Mesenchymal stem cell (in vitro differentiated cells and primary cell): Measurements from ENCODE around the gene BICRA.
"Not testable (repeated sequence)": the region's sequence is repeated elsewhere in the genome, so short reads cannot be mapped to it uniquely, and the experiment has no call there.

Experiments
- DNase-seq: peaks from one replicate; pipeline ENCODE4 v3.0.0-alpha.2; 2013
- H2AFZ ChIP-seq: one replicate; pipeline ENCODE4 v1.6.1; 2013; ENCODE audit warnings: low read depth, mild to moderate bottlenecking, control low read depth, inconsistent platforms, low read length, moderate library complexity
- H2AK5ac ChIP-seq: 2 replicates; pipeline ENCODE4 v1.6.1; 2013; ENCODE audit warnings: low read length, moderate library complexity, mild to moderate bottlenecking, inconsistent platforms; ENCODE audit not compliant: severe bottlenecking
- H2BK120ac ChIP-seq: one replicate; pipeline ENCODE4 v1.6.1; 2013; ENCODE audit warnings: low read depth, mild to moderate bottlenecking, inconsistent platforms, low read length, moderate library complexity
- H2BK12ac ChIP-seq, 2 experiments: one replicate each; pipeline ENCODE4 v1.6.1; 2013; ENCODE audit warnings: inconsistent platforms in 2 of 2, low read length in 2 of 2, mild to moderate bottlenecking in 2 of 2, moderate library complexity in 2 of 2, control low read depth in 1 of 2
- H2BK15ac ChIP-seq: one replicate; pipeline ENCODE4 v1.6.1; 2013; ENCODE audit warnings: mild to moderate bottlenecking, low read depth, inconsistent platforms; ENCODE audit not compliant: poor library complexity, severe bottlenecking
- H2BK5ac ChIP-seq: 2 replicates; pipeline ENCODE4 v1.6.1; 2013; ENCODE audit warnings: low read depth, mild to moderate bottlenecking, low read length, control low read depth, inconsistent platforms; ENCODE audit not compliant: poor library complexity, severe bottlenecking
- H3K14ac ChIP-seq, 2 experiments: one replicate each; pipeline ENCODE4 v1.6.1; 2013; ENCODE audit warnings: inconsistent platforms in 2 of 2, low read length in 2 of 2, control low read depth in 1 of 2, mild to moderate bottlenecking in 1 of 2, moderate library complexity in 1 of 2
- H3K18ac ChIP-seq, 2 experiments: one replicate each; pipeline ENCODE4 v1.6.1; 2013; ENCODE audit warnings: inconsistent platforms in 2 of 2, low read length in 2 of 2, control low read depth in 1 of 2, low read depth in 1 of 2, mild to moderate bottlenecking in 1 of 2
- H3K23ac ChIP-seq, 2 experiments: one replicate each; pipeline ENCODE4 v1.6.1; 2013; ENCODE audit warnings: inconsistent platforms in 2 of 2, low read length in 2 of 2, mild to moderate bottlenecking in 2 of 2, moderate library complexity in 2 of 2, control low read depth in 1 of 2
- H3K27ac ChIP-seq: 2 replicates; pipeline ENCODE4 v1.5.1; 2013; ENCODE audit warnings: mild to moderate bottlenecking, moderate library complexity, low read length, control low read depth, inconsistent platforms; ENCODE audit not compliant: poor library complexity, severe bottlenecking
- H3K27me3 ChIP-seq, 2 experiments: 2 replicates each; pipeline versions ENCODE4 v1.6.1 to v1.7.0; 2013; ENCODE audit warnings: low read length in 2 of 2, mild to moderate bottlenecking in 2 of 2, moderate library complexity in 2 of 2, control low read depth in 1 of 2, inconsistent platforms in 1 of 2; ENCODE audit not compliant: control insufficient read depth in 1 of 2, insufficient read depth in 1 of 2
- H3K36me3 ChIP-seq, 2 experiments: 2 replicates each; pipeline versions ENCODE4 v1.6.1 to v1.7.0; 2013; ENCODE audit warnings: low read length in 2 of 2, control low read depth in 1 of 2, inconsistent platforms in 1 of 2, low read depth in 1 of 2, mild to moderate bottlenecking in 1 of 2; ENCODE audit not compliant: insufficient read depth in 2 of 2, control insufficient read depth in 1 of 2
- H3K4ac ChIP-seq, 2 experiments: one replicate each; pipeline ENCODE4 v1.6.1; 2013; ENCODE audit warnings: inconsistent platforms in 2 of 2, low read length in 2 of 2, mild to moderate bottlenecking in 2 of 2, moderate library complexity in 2 of 2, control low read depth in 1 of 2, low read depth in 1 of 2
- H3K4me1 ChIP-seq: 2 replicates; pipeline ENCODE4 v1.6.1; 2013; ENCODE audit warnings: low read depth, low read length, control low read depth; ENCODE audit not compliant: control insufficient read depth, insufficient read depth
- H3K4me2 ChIP-seq: 2 replicates; pipeline ENCODE4 v1.6.1; 2013; ENCODE audit warnings: low read length, mild to moderate bottlenecking, inconsistent platforms; ENCODE audit not compliant: poor library complexity, severe bottlenecking
- H3K4me3 ChIP-seq, 2 experiments: 2 replicates each; pipeline versions ENCODE4 v1.5.1 to v1.7.0; 2013; ENCODE audit warnings: low read length in 2 of 2, mild to moderate bottlenecking in 2 of 2, control low read depth in 1 of 2, low read depth in 1 of 2; ENCODE audit not compliant: insufficient read depth in 1 of 2
- H3K79me1 ChIP-seq: replicated peaks from 2 replicates; pipeline ENCODE4 v1.6.1; 2013; ENCODE audit warnings: mild to moderate bottlenecking, control low read depth, low read length, inconsistent platforms; ENCODE audit not compliant: poor library complexity, severe bottlenecking
- H3K9ac ChIP-seq: 2 replicates; pipeline ENCODE4 v1.7.0; 2013; ENCODE audit warnings: mild to moderate bottlenecking, low read length, moderate library complexity
- H3K9me3 ChIP-seq: 2 replicates; pipeline ENCODE4 v1.7.0; 2013; ENCODE audit warnings: mild to moderate bottlenecking, low read length; ENCODE audit not compliant: control insufficient read depth
- H4K8ac ChIP-seq: one replicate; pipeline ENCODE4 v1.6.1; 2013; ENCODE audit warnings: inconsistent platforms, mild to moderate bottlenecking, low read length, moderate library complexity
- H4K91ac ChIP-seq: one replicate; pipeline ENCODE4 v1.6.1; 2013; ENCODE audit warnings: mild to moderate bottlenecking, low read length, inconsistent platforms
- WGBS: methylation state at CpG from one replicate; pipeline ENCODE4 v1.1.7; 2013; ENCODE audit warnings: mixed read lengths; 5-methylcytosine and 5-hydroxymethylcytosine counted together

BICRA gene

GRCh38 chr19:47711652-47712242, 102.8 kb downstream of the BICRA start:
- Histone ChIP-seq H2BK15ac (no peak overlapping the region), H3K23ac (no peak overlapping the region), H3K27me3 (no peaks in the 10 kb centered on the region), H3K4me3 (no peak overlapping the region), H3K4me1 (peaks cover 9% of the 10 kb centered on the region), H3K14ac (no peak overlapping the region), H4K91ac (peak overlapping the region; percentile 9), H3K18ac (no peak overlapping the region), H3K79me1 (no peaks in the 10 kb centered on the region), H2BK120ac (no peak overlapping the region), H2BK12ac (no peak overlapping the region), H2AFZ (no peak overlapping the region), H3K36me3 (peaks cover 15 to 20% of the 10 kb centered on the region in 2 experiments), H4K8ac (peak overlapping the region; percentile 46), H2AK5ac (no peak overlapping the region), H3K9ac (no peak overlapping the region), H3K27ac (no peak overlapping the region), H3K9me3 (no peaks in the 10 kb centered on the region), H3K4me2 (no peak overlapping the region), H3K4ac (no peak overlapping the region), H2BK5ac (no peak overlapping the region)
- DNase-seq: no peak
- WGBS: 78% methylated on average over 6 of the region's 8 CpGs

GRCh38 chr19:47713046-47714021, 104.4 kb downstream of the BICRA start, which contains the start of gene EHD2:
EHD2 (plus strand) TSS chr19:47713422; CDS start chr19:47716613, 3,191 bp downstream.
- H3K79me1 ChIP-seq: no peaks in the 10 kb centered on the region
- DNase-seq: peak; percentile 76

GRCh38 chr19:47714339-47714738, 105.4 kb downstream of the BICRA start:
- DNase-seq: peak; percentile 27
- H3K4ac ChIP-seq: peak overlapping the region in 1 of 2 experiments; percentile 100
- peaks cover 24% of the 10 kb centered on the region for H3K4me1 ChIP-seq
- H3K9me3 ChIP-seq: no peaks in the 10 kb centered on the region
- H3K18ac ChIP-seq: peak overlapping the region in 1 of 2 experiments; percentile 51
- no peak overlapping the region for H4K91ac ChIP-seq
- no peak overlapping the region for H2BK12ac ChIP-seq
- no peak overlapping the region for H2AFZ ChIP-seq
- peaks cover 26 to 31% of the 10 kb centered on the region in 2 experiments for H3K36me3 ChIP-seq
- H3K27ac ChIP-seq: no peak overlapping the region
- no peaks in the 10 kb centered on the region for H3K79me1 ChIP-seq
- no peak overlapping the region for H2BK15ac ChIP-seq
- no peak overlapping the region for H2BK5ac ChIP-seq
- no peak overlapping the region for H3K23ac ChIP-seq
- H3K14ac ChIP-seq: no peak overlapping the region
- H3K27me3 ChIP-seq: no peaks in the 10 kb centered on the region
- H3K4me3 ChIP-seq: peak overlapping the region in 1 of 2 experiments; percentile 90
- no peak overlapping the region for H2BK120ac ChIP-seq
- H4K8ac ChIP-seq: no peak overlapping the region
- peak overlapping the region; percentile 46 for H2AK5ac ChIP-seq
- 94% methylated on average over 2 of the region's 4 CpGs for WGBS
- H3K9ac ChIP-seq: peak overlapping the region; percentile 97
- H3K4me2 ChIP-seq: peak overlapping the region; percentile 63

More at GRCh38 chr19:47713046-47714021, 104.4 kb downstream of the BICRA start, which contains the start of gene EHD2:
- 6% methylated on average over 52 of the region's 52 CpGs for WGBS
- Histone ChIP-seq H2BK12ac (peak within 1 kb of the TSS; percentile 75 to 98), H3K27me3 (no peaks in the 10 kb centered on the region), H2AK5ac (peak within 1 kb of the TSS; percentile 77), H3K36me3 (peaks cover 25 to 30% of the 10 kb centered on the region in 2 experiments), H3K27ac (peak within 1 kb of the TSS; percentile 63), H3K18ac (peak within 1 kb of the TSS; percentile 91 to 100), H3K14ac (peak within 1 kb of the TSS in 1 of 2 experiments; percentile 100), H3K9me3 (no peaks in the 10 kb centered on the region), H2BK120ac (peak within 1 kb of the TSS; percentile 92), H3K4ac (peak within 1 kb of the TSS; percentile 98 to 100), H4K8ac (peak within 1 kb of the TSS; percentile 92), H3K4me3 (peak within 1 kb of the TSS; percentile 90 to 98), H3K4me2 (peak within 1 kb of the TSS; percentile 63), H3K4me1 (peaks cover 15% of the 10 kb centered on the region), H2BK5ac (peak within 1 kb of the TSS; percentile 94), H4K91ac (peak within 1 kb of the TSS; percentile 96), H3K9ac (peak within 1 kb of the TSS; percentile 97), H3K23ac (peak within 1 kb of the TSS in 1 of 2 experiments; percentile 98), H2BK15ac (peak within 1 kb of the TSS; percentile 77), H2AFZ (peak within 1 kb of the TSS; percentile 51)

- not testable (repeated sequence) for H3K9me3 ChIP-seq, H3K18ac ChIP-seq, H3K27me3 ChIP-seq, H3K79me1 ChIP-seq, H2AFZ ChIP-seq, H2BK12ac ChIP-seq, H2BK5ac ChIP-seq, H4K91ac ChIP-seq, H2BK120ac ChIP-seq, H2BK15ac ChIP-seq, H2AK5ac ChIP-seq, H3K27ac ChIP-seq, H3K23ac ChIP-seq, H4K8ac ChIP-seq, H3K4me2 ChIP-seq, DNase-seq
- H3K4me1 ChIP-seq: peaks cover 29% of the 10 kb centered on the region
- H3K9ac ChIP-seq: peak overlapping the region; percentile 97
- H3K14ac ChIP-seq: peak overlapping the region in 1 of 2 experiments; percentile 36
- H3K4me3 ChIP-seq: peak overlapping the region in 1 of 2 experiments; percentile 90
- peak overlapping the region in 1 of 2 experiments; percentile 70 for H3K4ac ChIP-seq
- H3K36me3 ChIP-seq: peaks cover 26 to 31% of the 10 kb centered on the region in 2 experiments
Measured at GRCh38 chr19:47714855-47715254, 105.9 kb downstream of the BICRA start.
